ENCODE measurements around the gene SIAH2.
"Not testable (repeated sequence)": the region's sequence is repeated elsewhere in the genome, so short reads cannot be mapped to it uniquely, and the experiment has no call there.

Gene SIAH2

GRCh38 chr3:150803440-150803985 is 40.5 kb upstream of the SIAH2 start:
- POLR2A ChIA-PET: no interaction called here
- no peak for DNase-seq (ENCODE audit: extremely low spot score)

GRCh38 chr3:150800722-150801121 is 37.8 kb upstream of the SIAH2 start:
- CTCF ChIA-PET: no interaction called here

More at GRCh38 chr3:150803440-150803985, 40.5 kb upstream of the SIAH2 start:
- CTCF ChIA-PET: no interaction called here
- TF ChIP-seq ARNT (IDR thresholded peaks at IDR 0.05): no peak
- TF ChIP-seq SP1 (IDR thresholded peaks at IDR 0.05): no peak
- TF ChIP-seq CTBP1 (IDR thresholded peaks at IDR 0.05; ENCODE audit: borderline replicate concordance): no peak
- TF ChIP-seq L3MBTL2 (conservative IDR thresholded peaks at IDR 0.05): no peak
- no peak for TF ChIP-seq HDGF (IDR thresholded peaks at IDR 0.05; ENCODE audit: borderline replicate concordance)
- TF ChIP-seq, protein P1, sequence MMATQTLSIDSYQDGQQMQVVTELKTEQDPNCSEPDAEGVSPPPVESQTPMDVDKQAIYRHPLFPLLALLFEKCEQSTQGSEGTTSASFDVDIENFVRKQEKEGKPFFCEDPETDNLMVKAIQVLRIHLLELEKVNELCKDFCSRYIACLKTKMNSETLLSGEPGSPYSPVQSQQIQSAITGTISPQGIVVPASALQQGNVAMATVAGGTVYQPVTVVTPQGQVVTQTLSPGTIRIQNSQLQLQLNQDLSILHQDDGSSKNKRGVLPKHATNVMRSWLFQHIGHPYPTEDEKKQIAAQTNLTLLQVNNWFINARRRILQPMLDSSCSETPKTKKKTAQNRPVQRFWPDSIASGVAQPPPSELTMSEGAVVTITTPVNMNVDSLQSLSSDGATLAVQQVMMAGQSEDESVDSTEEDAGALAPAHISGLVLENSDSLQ (IDR thresholded peaks at IDR 0.05): no peak
- TF ChIP-seq ZNF384 (IDR thresholded peaks at IDR 0.05): no peak
- no peak for TF ChIP-seq FOXA1 (IDR thresholded peaks at IDR 0.05)
- no peak for TF ChIP-seq FOXK2 (IDR thresholded peaks at IDR 0.05)

GRCh38 chr3:150798122-150798618 is 35.2 kb upstream of the SIAH2 start:
- no peak for DNase-seq (ENCODE audit: extremely low spot score)
- CTCF ChIA-PET: no interaction called here
- TF ChIP-seq CTBP1 (IDR thresholded peaks at IDR 0.05; ENCODE audit: borderline replicate concordance) (no peak), ELF4 (IDR thresholded peaks at IDR 0.05) (no peak), TARDBP (IDR thresholded peaks at IDR 0.05) (no peak), FOXK2 (IDR thresholded peaks at IDR 0.05) (no peak), SUZ12 (IDR thresholded peaks at IDR 0.05) (no peak), NFRKB (IDR thresholded peaks at IDR 0.05) (no peak), ZNF384 (IDR thresholded peaks at IDR 0.05) (no peak), BHLHE40 (IDR thresholded peaks at IDR 0.05; ENCODE audit: borderline replicate concordance) (no peak)
- POLR2A ChIA-PET: no interaction called here

More at GRCh38 chr3:150800722-150801121, 37.8 kb upstream of the SIAH2 start:
- no peak for DNase-seq (ENCODE audit: extremely low spot score)
- no peak for TF ChIP-seq BHLHE40 (IDR thresholded peaks at IDR 0.05; ENCODE audit: borderline replicate concordance)
- POLR2A ChIA-PET: no interaction called here

- ChIA-PET CTCF (interaction anchor here (2.4 kb wide), 1 partner anchor 9 kb away, joined by 8 read pairs; no protein-coding TSS in a partner anchor), POLR2A (no interaction called here)
- DNase-seq (ENCODE audit: extremely low spot score): no peak
- TF ChIP-seq FOXM1 (IDR thresholded peaks at IDR 0.05; ENCODE audit: borderline replicate concordance): no peak
- TF ChIP-seq SUZ12 (IDR thresholded peaks at IDR 0.05): no peak
- TF ChIP-seq LEF1 (IDR thresholded peaks at IDR 0.05; ENCODE audit: borderline replicate concordance): no peak
- TF ChIP-seq ARNT (IDR thresholded peaks at IDR 0.05): no peak
- TF ChIP-seq ZNF384 (IDR thresholded peaks at IDR 0.05): no peak
- no peak for TF ChIP-seq L3MBTL2 (conservative IDR thresholded peaks at IDR 0.05)
- no peak for TF ChIP-seq FOXK2 (IDR thresholded peaks at IDR 0.05)
- TF ChIP-seq, protein P1 (IDR thresholded peaks at IDR 0.05): no peak
- no peak for TF ChIP-seq BHLHE40 (IDR thresholded peaks at IDR 0.05; ENCODE audit: borderline replicate concordance)
- TF ChIP-seq TARDBP (IDR thresholded peaks at IDR 0.05): no peak
- no peak for TF ChIP-seq NFRKB (IDR thresholded peaks at IDR 0.05)
- TF ChIP-seq FOXA1 (IDR thresholded peaks at IDR 0.05): no peak
- no peak for TF ChIP-seq ELF4 (IDR thresholded peaks at IDR 0.05)
- TF ChIP-seq HDGF (IDR thresholded peaks at IDR 0.05; ENCODE audit: borderline replicate concordance): no peak
- no peak for TF ChIP-seq CTBP1 (IDR thresholded peaks at IDR 0.05; ENCODE audit: borderline replicate concordance)
- no peak for TF ChIP-seq SP1 (IDR thresholded peaks at IDR 0.05)
Observed at GRCh38 chr3:150797155-150797554, 34.2 kb upstream of the SIAH2 start.

- not testable (repeated sequence) for DNase-seq (ENCODE audit: extremely low spot score)
- ChIA-PET CTCF (interaction anchor here (0.8 to 2.4 kb wide), 2 partner anchors 9 to 75 kb away, joined by 3 to 8 read pairs; no protein-coding TSS in a partner anchor), POLR2A (interaction anchor here (0.6 kb wide), 1 partner anchor 18 kb away, joined by 3 read pairs; no protein-coding TSS in a partner anchor)
Observed at GRCh38 chr3:150796527-150796926, 33.6 kb upstream of the SIAH2 start.

- no peak for DNase-seq (ENCODE audit: extremely low spot score)
- CTCF ChIA-PET: no interaction called here
- TF ChIP-seq FOXK2 (IDR thresholded peaks at IDR 0.05) (no peak), TARDBP (IDR thresholded peaks at IDR 0.05) (no peak), ARNT (IDR thresholded peaks at IDR 0.05) (no peak), BHLHE40 (IDR thresholded peaks at IDR 0.05; ENCODE audit: borderline replicate concordance) (no peak), ZNF384 (IDR thresholded peaks at IDR 0.05) (no peak), SUZ12 (IDR thresholded peaks at IDR 0.05) (no peak), FOXM1 (IDR thresholded peaks at IDR 0.05; ENCODE audit: borderline replicate concordance) (no peak), FOXA1 (IDR thresholded peaks at IDR 0.05) (no peak), ELF4 (IDR thresholded peaks at IDR 0.05) (no peak), CTBP1 (IDR thresholded peaks at IDR 0.05; ENCODE audit: borderline replicate concordance) (no peak)
- TF ChIP-seq, protein P1 (IDR thresholded peaks at IDR 0.05): no peak
Observed at GRCh38 chr3:150793641-150794040, 30.7 kb upstream of the SIAH2 start.

GRCh38 chr3:150790629-150791028 is 27.7 kb upstream of the SIAH2 start:
- DNase-seq (ENCODE audit: extremely low spot score): no peak
- ChIA-PET CTCF (no interaction called here), POLR2A (no interaction called here)
- TF ChIP-seq L3MBTL2 (conservative IDR thresholded peaks at IDR 0.05) (no peak), ARNT (IDR thresholded peaks at IDR 0.05) (no peak), FOXA1 (IDR thresholded peaks at IDR 0.05) (no peak), CTBP1 (IDR thresholded peaks at IDR 0.05; ENCODE audit: borderline replicate concordance) (no peak), SUZ12 (IDR thresholded peaks at IDR 0.05) (no peak), HDGF (IDR thresholded peaks at IDR 0.05; ENCODE audit: borderline replicate concordance) (no peak), LEF1 (IDR thresholded peaks at IDR 0.05; ENCODE audit: borderline replicate concordance) (no peak), FOXM1 (IDR thresholded peaks at IDR 0.05; ENCODE audit: borderline replicate concordance) (no peak), BHLHE40 (IDR thresholded peaks at IDR 0.05; ENCODE audit: borderline replicate concordance) (no peak)

More at GRCh38 chr3:150793641-150794040, 30.7 kb upstream of the SIAH2 start:
- POLR2A ChIA-PET: no interaction called here
